Umbilical cord (tissue), 2 donors: ENCODE results near the gene SNAP47. TPM values are rescaled to one million over a fixed set of nuclear protein-coding genes. Genes with fewer than 3 reads are reported as not detected.
A peak's percentile ranks its signal among the peaks of the same experiment; 100 is the strongest.

Source experiments
- DNase-seq: peaks from one replicate; pipeline ENCODE4 v3.0.0-alpha.2; 2015; ENCODE audit warnings: low spot score
- total RNA-seq: library from RNA; depleted of rRNA; stranded (reverse); fragments of >200 nt; gene quantifications from one replicate; pipeline ENCODE4 v1.2.3, GENCODE V29; 2014; ENCODE audit warnings: low replicate concordance; ENCODE audit not compliant: insufficient read depth

SNAP47 gene
- total RNA-seq, 1 donor from 2014 or later: 76.1 TPM

DNA sequence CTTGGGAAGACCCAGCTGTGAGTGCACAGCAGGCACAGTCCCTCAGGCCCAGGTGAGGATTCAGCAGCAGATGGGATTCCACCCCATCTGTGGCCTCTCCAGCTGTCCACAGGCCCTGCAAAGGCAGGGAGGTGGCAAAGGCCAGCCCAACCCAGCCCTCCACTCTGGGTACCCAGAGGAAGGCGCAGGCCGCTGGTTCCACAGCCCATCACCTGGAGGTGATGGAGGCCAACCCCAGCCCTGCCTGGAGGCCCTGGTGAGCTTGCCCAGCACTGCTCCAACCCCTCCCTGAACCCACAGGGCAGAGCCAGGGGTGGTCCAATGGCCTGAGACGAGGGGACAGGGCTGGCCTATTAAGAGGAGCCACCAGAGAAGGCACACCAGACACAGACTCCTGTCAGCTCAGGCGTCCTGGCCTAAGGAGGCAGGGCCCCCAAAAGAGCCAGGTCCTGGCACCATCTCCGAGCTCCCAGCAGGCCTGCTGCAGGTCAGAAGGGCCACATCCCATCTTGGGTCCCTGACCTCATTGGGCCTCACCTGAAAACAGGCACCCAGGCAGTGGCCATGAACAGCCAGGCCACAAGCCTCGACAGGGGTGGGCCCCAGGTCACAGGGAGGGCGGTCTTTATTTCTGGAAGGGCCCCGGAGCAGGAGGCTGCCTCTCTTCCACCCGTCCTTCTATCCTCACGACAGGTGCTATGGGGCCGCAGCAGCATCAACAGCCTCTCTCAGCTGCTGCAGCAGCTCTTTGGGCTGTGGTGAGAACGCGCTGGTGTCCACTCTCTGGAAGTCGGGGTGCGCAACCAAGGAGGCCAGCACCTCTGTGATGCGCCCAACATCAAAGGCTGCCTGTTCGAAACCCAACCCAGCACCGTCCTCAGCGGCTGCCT is 3.3 kb upstream of the SNAP47 start:
- DNase-seq: no peak

DNA sequence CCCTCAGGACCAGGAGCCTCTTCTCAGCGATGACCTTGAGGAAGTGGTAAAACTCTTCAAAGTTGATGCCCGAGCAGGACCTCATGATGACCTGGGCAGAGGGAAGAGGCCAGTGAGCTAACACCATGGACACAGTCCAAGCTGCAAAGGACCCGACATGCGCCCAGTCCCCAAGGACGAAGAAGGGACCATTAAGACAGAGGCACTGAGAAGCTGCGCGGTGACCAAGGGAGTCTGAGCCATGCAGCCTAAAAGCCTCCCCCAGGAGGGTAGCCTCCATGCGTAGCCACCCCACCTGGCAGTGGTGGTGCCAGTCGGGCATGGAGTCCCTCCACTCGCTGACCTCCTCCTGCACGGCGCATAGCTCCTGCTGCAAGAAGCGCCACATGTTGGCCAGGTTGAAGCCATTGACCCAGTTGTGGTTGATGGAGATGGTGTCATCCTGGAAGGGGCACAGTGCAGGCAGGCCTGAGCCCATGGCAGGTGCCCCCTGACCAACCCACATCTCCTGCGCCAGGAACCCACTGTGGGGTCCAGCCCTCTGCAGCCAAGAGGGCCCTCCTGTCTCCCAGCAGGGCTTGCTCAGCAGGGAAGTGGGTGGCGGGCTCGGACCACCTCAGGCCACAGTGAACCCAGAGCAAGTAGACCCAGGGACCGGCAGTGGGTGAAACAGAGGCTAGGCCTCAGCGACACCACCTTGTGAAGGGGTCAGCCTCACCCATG is 2.5 kb upstream of the SNAP47 start:
- no peak for DNase-seq

DNA sequence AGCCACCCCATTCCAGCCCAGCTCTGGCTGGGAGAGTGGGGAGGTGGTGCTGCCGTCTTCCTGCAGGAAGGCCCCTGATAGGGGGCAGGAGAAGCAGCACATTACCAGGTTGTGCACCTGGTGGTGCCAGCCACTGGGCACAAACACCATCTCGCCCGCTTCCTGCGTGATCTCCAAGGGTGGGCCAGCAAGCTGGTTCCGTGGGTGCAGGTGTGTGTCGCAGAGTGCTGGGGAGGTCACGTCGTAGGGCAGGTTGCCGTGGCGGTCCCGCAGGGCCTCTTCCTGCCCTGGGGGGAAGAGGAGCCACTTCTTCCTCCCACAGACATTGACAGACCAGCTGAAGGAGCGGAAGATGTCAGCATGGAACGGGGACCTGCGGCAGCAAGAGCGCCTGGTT is 1.9 kb upstream of the SNAP47 start:
- no peak for DNase-seq

DNA sequence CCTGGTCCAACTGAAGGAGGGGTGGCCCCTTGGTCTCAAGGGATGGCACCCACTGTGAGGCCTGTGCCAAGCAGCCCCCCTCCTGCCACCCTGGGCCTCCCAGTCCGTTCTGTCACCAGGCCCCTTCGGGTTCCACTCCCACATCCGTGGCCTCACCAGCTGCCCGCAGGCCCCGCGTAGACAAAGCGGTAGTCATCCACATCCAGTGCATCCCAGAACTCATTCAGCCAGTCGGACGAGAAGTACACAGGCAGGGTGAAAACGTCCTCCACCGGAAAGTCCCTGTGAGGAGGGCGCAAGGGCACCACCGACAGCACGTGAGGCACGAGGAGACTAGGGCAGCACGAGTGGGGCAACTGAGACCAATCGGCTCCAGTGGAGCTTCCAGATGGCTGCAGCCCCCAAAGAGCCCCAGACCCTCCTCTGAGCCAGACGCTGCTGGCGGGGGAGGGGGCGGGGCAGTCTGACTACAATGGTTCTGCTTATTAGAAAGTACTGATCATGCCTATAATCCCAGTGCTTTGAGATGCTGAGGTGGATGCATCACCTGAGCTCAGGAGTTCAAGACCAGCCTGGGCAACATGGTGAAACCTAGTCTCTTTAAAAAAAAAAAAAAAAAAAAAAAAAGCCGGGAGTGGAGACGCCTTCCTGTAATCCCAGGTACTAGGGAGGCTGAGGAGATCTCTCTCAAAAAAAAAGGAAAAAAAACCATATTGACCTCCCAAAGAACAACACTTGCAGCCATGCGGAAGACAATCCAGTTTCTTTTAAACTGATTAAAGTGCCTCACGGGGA is 1.3 kb upstream of the SNAP47 start:
- peak; percentile 29 for DNase-seq

DNA sequence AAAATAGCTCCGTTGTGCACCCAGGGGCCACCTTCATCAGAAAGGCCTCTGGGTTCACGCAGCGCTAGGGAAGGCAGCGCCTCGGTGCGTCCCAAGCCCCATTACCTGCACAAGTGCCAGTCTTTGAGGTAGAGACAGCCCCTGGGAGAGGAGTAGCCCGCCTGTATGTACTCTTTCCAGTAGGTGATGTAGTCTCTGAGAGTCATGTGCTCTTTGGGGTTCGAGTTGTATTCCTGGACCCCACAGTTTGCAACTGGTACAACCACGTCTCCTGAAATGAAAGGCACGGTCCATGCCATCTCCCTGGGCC is 734 bp upstream of the SNAP47 start:
- no peak for DNase-seq

DNA sequence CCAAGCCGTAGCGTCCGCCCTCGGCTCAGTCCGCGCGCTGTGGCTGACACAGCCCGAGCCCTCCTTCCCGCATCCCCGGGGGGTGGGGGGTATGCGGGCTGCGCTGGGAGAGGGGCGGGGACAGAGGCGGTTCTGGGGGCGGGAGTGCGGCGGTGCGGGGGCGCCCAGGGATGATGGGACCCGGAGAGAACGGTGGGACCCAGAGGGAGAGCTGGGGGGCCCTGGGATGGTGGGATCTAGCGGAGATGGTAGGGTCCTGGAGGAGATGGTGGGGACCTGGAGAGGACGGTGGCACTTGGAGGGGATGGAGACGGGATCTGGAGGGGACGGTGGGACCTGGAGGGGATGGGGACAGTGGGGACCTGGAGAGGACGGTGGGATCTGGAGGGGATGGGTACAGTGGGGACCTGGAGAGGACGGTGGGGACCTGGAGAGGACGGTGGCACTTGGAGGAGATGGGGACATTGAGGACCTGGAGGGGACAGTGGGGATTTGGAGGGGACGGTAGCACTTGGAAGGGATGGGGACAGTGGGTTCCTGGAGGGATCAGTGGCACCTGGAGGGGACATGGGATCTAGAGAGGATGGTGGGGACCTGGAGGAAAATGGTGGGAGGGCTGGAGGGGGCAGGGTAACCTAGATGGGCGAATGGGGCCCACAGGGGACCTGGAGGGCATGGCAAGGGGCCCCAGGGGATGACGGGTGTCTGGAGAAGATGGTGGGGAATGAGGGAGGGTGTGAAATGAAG is 477 bp downstream of the SNAP47 start:
- DNase-seq: no peak

DNA sequence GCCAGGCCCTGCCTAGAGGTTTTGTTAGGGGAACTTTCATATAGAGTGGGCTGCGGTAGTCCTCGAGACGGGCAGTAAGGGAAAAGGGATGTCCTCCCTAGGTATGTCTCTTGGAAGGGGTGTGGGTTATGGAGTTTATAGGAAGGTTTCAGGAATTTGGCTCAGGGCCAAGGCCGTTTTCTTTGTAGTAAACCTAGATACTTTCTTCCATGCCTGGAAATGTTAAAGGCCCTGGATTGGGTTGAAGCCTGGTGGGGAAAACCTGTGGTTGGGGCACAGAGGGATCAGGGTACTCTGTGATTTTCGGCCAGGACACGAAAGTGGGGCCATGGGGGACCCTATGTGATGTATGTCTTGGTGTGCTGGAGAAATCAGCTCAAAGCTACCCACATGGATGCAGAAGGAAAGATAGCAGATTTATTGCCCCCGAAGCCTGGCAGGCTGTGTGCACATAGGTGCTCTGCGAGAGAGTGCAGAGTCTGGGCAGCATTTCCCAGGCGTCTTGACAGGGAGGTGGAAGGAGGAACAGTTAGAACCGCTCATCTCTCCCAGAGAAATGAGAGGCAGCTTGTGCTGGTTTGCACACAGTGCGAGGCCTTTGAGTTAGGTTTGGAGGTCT is 1.7 kb downstream of the SNAP47 start:
- DNase-seq: no peak

DNA sequence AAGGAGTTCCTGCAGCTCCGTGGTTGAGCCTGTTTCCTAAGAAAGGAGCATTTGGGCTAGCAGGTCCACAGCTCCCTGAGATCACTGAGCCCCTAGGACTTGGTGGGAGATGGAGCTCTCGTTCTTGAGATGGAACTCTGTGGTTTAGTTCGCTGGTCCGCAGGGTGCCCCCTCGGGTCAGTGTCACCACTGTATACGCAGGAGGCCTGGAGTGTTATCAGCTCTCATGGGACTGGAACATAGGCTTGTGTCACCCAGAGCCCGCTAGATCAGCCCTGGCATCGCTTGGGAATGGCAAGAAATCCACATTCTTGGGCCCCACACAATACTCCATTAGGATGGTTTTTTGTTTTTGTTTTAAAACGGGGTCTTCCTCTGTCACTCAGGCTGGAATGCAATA is 3.6 kb downstream of the SNAP47 start:
- DNase-seq: no peak

DNA sequence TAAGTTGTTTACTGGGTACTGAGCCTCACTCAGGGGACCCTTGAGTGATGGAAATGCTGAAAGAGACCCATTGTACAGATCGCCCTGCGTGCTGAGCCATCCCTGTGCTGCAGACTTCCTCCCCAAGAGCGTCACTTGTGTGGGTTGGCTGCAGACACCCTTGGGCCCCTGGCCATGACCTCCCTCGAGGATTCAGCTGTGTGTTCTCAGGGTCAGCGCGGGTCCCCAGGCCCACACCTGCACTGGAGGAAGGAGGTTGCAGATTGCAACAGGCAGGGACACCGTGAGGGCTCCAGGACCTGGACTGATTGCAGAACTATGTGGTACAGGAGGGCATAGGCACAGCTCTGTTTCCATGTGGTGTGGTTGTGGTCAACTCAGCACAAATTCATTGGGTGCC is 4.4 kb downstream of the SNAP47 start:
- no peak for DNase-seq

DNA sequence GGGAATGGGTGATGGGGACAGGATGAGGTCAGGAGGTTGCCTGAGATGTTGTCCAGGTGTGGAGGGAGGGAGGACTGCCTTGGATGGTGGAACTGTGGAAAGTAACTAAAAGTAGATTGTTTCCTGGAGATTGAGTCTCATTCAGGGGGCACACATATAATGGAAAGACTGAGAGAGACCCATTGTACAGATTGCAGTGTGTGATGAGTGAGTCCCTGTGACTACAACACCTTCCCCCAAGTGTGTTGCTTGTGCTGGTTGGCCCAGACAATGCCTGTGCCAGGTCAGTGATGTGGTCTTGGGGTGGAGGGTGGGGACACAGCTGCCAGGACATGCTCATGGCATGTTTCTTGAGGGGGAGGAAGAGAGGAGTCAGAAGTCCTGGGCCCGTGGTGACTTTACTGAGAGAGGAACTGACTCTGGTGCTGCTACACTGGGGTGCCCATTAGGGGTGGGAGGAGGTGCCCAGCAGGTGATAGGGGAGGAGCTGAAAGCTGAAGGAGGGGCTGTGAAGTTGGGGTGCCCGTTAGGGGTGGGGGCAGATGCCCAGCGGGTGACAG is 5.2 kb downstream of the SNAP47 start:
- DNase-seq: no peak

DNA sequence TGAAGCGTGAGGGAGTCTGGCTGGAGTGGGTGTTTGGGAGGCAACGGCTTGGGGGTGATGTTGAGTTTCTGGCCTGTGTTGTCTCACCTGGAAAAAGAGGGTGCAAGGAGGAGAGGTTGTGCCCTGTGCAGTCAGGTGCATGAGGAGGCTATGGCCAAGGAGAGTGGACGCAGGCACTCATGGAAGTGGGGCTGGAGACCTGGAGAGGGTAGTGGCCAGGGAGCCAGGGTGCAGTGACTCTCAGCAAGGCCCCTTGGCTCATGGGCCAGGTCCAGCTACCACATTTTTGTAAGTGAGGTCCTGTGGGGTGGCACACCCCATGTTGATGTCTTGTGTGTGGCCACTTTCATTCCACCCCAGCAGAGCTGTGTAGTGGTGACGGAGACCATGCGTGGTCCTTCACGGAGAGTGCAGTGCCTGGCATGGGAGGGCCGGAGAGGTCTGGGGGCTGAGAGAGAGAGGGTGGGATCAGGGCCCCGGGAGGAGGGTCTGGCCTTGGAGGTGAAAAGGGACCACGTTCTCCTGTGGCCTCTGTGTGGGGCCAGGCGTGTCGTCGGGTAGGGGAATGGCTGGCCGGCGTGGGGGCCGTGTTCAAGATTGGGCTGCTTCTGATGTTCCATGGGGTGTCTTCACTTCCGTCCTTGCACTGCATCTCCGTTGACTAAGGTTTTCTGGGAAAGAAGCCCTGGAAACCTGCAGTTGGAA is 6.1 kb downstream of the SNAP47 start:
- DNase-seq: no peak

DNA sequence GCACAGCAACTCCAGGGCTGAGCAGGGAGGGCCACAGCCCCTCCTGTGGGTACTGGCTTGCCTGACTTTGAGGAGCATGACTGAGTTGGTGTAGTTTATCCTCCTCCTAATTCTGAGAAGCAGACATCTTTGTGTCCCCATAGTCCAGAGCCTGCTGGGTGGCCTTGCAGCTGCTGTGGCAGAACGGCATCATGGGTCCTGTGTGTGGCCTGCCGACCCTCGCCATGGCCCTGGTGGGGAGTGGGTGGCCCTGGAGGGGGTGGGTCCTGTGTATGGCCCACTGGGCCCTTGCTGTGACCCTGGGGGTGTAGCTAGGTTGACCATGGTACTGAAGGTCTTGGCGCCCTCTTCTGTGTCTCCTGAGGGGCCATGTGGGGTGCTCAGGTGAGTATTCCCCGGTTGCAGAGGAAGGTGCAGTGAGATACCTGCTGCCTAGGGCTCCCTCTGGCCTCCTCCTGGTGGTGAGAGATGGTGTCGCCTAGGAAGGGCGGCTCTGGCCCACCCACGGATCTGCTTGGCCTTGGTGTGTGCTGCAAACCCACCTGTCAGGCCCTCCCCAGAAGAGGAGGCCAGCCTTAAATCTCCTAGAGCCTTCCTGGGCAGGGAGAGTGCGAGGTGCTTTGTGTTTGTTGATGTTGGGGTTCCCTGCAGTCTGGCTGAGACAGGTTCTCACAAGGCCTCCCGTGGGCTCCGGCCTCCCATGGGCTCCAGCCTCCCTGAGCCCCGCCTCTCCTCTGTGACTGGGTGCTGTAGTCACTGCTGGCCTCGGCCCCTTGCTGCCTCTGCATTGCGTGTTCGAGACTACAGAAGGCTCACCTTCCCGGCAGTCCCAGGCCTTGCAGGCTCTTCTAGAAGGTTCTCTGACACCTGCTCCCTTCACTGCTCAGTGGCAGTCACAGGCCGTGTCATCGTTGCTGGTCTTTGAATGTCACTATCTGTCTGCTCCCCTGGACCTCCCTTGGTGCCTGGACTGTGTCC is 7.8 kb downstream of the SNAP47 start:
- DNase-seq: no peak

DNA sequence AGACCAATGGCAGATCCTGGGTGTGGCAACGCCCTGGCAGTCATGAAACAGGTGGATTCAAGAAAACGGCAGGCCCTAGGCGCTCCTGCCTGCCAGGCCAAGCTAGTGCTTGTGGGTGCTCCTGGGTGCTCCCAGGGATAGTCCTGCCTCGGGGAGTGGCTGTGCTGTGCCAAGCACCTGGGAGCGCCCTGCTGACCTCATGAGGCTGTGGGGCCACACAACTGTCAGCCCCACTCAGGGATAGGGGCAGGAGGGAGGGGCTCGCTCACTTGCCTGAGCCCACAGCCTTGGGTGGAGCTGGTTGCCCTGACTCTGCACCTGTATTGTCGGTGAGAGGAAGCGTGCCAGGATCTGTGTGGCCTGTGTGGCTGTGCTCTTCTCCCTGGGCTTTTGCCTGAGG is 9.4 kb downstream of the SNAP47 start:
- DNase-seq: no peak

DNA sequence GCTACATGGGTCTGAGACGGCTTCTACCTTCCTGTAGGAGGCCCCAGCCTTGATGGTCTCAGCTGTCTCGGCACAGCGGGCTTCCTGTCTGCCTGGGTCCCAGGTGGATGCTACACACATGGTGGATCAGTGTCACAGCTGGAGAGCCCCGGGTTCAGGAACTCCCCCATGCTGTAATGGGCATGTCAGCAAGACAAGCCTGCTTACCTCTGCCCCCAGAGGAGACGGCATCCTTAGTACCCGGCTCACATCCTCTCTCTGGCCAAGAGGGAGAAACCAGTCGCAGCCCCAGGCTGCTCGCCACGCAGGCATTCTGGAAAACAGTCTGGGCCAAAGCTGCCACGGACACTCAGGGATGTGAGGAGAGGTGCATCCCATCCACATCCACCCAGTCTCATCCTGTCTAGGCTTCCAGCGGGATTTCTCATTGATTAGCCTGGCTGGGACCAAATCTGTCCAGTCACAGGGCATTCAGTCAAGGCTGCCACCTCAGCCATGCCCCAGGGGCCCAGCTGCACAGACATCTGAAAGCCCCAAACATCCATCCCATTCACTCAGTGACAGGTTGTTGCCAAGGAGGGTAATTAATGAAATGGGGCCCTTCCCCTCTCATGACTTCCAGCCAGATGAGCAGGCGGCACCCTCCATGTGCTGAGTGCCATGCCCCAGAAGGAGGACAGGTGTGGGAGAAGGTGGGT is 10.5 kb downstream of the SNAP47 start:
- no peak for DNase-seq

DNA sequence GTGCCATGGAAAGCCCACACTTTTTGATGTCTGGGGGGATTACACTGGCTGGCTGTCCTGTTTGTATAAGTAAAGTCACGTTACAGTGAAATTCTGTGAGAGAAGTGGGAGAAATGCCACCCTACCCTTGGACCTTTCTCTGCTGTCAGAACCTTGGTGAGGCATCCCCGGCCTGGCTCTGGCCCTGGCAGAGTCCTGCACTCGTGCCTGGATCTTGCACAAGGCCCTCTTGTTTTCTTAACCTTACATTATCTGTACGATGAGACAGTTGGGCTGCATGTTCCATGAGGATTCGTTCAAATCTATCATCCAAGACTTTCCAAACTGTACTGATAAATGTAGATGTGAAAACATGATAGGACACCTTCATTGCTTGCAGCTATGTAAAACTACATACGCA is 11.4 kb downstream of the SNAP47 start:
- DNase-seq: no peak

DNA sequence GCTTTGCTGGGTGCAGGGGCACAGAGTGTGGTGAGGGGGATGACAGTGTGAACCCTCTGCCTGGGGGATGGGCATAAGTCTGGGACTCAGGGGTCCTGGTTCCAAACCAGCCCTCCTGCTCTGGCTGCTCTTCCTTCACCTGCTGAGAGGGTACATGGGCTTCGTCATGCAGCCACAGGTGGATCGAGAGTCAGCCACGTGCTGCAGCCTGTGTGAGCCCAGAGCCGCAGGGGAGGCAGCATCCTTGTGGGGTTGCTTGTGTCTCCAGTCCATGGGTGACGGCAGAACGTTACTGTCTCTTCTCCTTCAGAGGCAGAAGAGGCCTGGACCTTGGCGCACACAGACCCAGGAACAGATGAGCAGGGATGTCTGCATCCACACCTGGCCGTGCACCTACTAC is 12.1 kb downstream of the SNAP47 start:
- no peak for DNase-seq

DNA sequence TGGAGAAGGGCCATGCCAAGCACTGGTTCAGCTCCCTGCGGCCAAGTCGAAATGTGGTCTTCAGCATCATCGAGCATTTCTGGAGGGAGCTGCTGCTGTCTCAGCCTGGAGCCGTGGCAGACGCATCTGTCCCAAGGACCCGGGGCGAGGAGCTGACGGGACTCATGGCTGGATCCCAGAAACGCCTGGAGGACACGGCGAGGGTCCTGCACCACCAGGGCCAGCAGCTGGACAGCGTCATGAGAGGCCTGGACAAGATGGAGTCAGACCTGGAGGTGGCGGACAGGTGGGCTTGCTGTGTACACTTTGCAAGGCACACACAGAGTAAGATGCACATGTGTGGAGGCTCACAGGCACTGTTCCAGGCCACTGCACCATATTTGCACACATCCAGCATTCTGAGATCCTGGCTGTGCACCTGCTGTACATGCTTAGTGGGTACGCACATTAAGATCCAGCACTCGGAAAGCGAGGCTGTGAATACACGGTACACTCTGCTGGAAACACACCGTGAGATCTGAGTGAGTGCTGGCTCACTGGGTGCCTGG is 12.8 kb downstream of the SNAP47 start:
- DNase-seq: no peak

DNA sequence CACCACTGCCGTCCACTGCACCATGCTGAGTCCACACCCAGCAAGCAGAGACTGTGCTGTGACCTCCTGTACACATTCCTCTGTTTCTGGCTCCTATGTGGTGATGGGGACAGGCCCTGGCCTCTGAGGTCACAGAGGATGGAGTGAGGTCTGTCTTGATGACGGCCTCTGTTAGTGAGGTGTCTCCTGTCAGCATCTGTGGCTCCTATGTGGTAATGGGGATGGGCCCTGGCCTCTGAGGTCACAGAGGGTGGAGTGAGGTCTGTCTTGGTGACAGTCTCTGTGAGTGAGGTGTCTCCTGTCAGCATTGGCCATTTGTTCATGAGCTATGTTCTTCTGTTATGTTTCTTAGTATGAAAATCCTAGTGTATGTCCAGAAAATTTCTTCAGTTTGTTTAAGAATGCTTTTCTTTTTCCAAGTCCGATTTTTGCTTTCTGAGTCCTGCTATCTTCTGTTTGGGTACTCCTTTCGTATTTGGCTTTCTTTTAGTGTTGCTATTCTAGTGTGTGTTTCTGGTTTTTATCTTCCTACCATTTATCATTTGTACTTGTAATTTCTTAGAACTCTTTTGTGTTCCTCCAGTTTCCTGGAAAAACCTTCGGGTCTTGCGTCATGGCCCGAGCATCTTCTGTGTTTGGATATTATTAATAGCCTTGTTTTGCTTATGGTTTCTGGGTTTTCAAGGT is 13.4 kb downstream of the SNAP47 start:
- DNase-seq: no peak
